GM12872 (cell line): Measurements from ENCODE around the gene MEG3.

Experiments
- TF ChIP-seq, protein P1 (sequence below): IDR thresholded peaks from 3 replicates; pipeline ENCODE4 v1.5.1; 2011; ENCODE audit warnings: low read depth, mild to moderate bottlenecking, low read length, moderate library complexity; ENCODE audit not compliant: insufficient read depth

Gene MEG3

GRCh38 chr14:100803226-100803625 is 22.7 kb upstream of the MEG3 start:
- TF ChIP-seq, protein P1, sequence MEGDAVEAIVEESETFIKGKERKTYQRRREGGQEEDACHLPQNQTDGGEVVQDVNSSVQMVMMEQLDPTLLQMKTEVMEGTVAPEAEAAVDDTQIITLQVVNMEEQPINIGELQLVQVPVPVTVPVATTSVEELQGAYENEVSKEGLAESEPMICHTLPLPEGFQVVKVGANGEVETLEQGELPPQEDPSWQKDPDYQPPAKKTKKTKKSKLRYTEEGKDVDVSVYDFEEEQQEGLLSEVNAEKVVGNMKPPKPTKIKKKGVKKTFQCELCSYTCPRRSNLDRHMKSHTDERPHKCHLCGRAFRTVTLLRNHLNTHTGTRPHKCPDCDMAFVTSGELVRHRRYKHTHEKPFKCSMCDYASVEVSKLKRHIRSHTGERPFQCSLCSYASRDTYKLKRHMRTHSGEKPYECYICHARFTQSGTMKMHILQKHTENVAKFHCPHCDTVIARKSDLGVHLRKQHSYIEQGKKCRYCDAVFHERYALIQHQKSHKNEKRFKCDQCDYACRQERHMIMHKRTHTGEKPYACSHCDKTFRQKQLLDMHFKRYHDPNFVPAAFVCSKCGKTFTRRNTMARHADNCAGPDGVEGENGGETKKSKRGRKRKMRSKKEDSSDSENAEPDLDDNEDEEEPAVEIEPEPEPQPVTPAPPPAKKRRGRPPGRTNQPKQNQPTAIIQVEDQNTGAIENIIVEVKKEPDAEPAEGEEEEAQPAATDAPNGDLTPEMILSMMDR: no peak

DNA sequence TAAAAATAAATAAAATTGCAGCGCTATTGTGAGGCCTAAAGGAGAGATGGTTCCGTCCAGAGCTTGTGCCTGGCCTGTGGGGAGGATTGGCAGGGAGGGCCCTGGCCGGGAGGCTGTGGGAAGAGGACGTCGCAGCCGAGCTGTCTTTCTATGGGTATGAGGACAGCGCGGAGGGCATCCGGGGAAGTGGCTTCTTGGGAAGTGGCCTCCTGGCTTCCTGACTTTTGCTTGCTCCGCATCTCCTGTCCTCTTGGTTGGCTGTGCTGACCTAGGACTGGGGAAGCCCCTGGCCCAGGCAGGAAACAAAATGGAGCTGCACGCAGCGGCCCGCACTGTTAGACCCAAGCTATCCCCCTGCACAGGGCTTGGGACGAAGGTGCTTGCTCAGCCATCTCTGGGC is 22.2 kb upstream of the MEG3 start:
- TF ChIP-seq, protein P1: no peak

DNA sequence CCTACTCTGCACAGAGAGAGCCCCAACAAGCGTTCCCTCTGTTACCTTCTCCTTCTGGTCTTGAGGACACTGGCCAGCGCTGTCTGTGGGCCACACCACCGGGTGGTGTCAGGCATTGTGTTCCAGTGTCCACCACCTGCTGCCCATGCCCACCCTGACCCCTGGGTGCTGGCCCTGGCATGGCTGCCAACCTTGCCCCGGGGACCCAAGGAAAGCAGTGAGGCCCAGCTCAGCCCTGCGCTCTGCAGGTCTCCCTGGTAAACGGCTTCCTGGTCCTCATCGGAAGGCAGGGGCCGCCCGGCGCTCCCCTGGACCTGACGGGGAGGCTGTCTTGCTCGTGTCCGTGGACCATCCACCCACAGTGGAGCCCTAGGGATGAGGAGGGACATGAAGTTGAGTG is 21.8 kb upstream of the MEG3 start:
- TF ChIP-seq, protein P1: no peak

DNA sequence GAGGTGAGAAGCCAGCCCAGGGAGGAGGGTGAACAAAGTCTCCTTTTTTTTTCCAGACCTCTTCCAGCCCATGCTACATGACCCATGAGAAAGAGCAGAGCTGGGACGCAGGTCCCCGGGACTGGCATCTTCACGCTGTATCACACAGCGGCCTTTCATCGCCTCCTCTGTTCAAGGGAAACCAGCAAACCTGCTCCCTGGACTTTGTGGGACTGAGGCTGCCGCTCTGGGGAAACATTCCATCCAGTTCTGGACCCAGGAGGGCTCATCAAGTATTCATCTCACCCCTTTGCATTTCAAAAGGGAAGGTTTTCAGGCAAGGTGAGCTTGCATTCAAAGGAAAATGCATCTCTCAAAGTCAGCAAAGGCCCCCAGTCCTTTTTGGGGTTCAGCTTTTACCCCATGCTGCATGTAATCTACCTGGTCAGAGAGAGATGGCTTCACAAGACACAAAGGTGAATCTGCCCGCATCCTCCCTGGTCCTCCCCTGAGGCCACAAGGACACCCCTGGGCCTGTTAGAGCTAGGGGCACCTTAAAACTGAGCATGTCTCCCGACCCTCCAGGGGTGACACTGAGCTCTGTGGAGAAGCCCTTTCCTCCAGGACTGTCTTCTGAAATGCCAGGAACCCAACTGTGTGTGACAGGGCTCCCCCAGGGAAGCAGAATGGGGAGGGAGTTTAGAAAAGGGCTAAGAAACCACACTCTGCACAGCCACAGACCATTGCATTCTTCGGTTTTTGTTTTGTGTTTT is 21.2 kb upstream of the MEG3 start:
- TF ChIP-seq, protein P1: no peak

GRCh38 chr14:100806386-100806785 is 19.5 kb upstream of the MEG3 start:
- TF ChIP-seq, protein P1: no peak

- TF ChIP-seq, protein P1: no peak
These were observed 18.4 kb upstream of the MEG3 start for GRCh38 chr14:100807496-100807895.

GRCh38 chr14:100807979-100808734 is 17.8 kb upstream of the MEG3 start:
- TF ChIP-seq, protein P1: no peak
